Fibroblast of lung (primary cell): ENCODE results near the gene CNTN4. TPM values are rescaled to one million over a fixed set of nuclear protein-coding genes. Genes with fewer than 3 reads are reported as not detected.
A peak's percentile ranks its signal among the peaks of the same experiment; 100 is the strongest.

ENCODE experiments used
- DNase-seq, 2 donors: peaks; one replicate each; pipeline versions ENCODE4 v3.0.0 to v3.0.0-alpha.2; 2010; ENCODE audit warnings: low read depth in 2 of 2
- H2AFZ ChIP-seq: 2 replicates; pipeline ENCODE4 v1.5.1; 2012; ENCODE audit warnings: low read length, control low read depth, inconsistent platforms
- H3K27ac ChIP-seq: 2 replicates; pipeline ENCODE4 v1.5.1; 2011; ENCODE audit warnings: low read length, control low read depth; ENCODE audit not compliant: insufficient read depth
- H3K27me3 ChIP-seq: 2 replicates; pipeline ENCODE4 v1.5.1; 2011; ENCODE audit warnings: mild to moderate bottlenecking, low read length; ENCODE audit not compliant: control insufficient read depth, insufficient read depth
- H3K36me3 ChIP-seq: 2 replicates; pipeline ENCODE4 v1.5.1; 2011; ENCODE audit warnings: low read length; ENCODE audit not compliant: control insufficient read depth, insufficient read depth
- H3K4me1 ChIP-seq: 2 replicates; pipeline ENCODE4 v1.5.1; 2011; ENCODE audit warnings: low read length; ENCODE audit not compliant: control insufficient read depth, insufficient read depth; ENCODE audit errors: extremely low read depth
- H3K4me2 ChIP-seq: 2 replicates; pipeline ENCODE4 v1.5.1; 2011; ENCODE audit warnings: low read length, control low read depth; ENCODE audit not compliant: insufficient read depth; ENCODE audit errors: extremely low read depth
- H3K4me3 ChIP-seq, 4 experiments: fragments of 200-600 bp in 1 of 4; sonication (generic) in 1 of 4; replicated peaks in 1 of 4; 2 replicates each; pipeline ENCODE4 v1.5.1; 2011 to 2016; ENCODE audit warnings: low read length in 4 of 4, low read depth in 3 of 4, mild to moderate bottlenecking in 3 of 4, control low read depth in 2 of 4, inconsistent platforms in 1 of 4, mixed read lengths in 1 of 4; ENCODE audit not compliant: insufficient read depth in 1 of 4; ENCODE audit errors: control extremely low read depth in 1 of 4
- H3K79me2 ChIP-seq: 2 replicates; pipeline ENCODE4 v1.5.1; 2012; ENCODE audit warnings: mild to moderate bottlenecking, low read length, inconsistent platforms; ENCODE audit not compliant: control insufficient read depth, insufficient read depth
- H3K9ac ChIP-seq: 2 replicates; pipeline ENCODE4 v1.5.1; 2011; ENCODE audit warnings: mild to moderate bottlenecking, low read length, control low read depth; ENCODE audit not compliant: insufficient read depth
- H3K9me3 ChIP-seq: 2 replicates; pipeline ENCODE4 v1.5.1; 2012; ENCODE audit warnings: low read depth, low read length; ENCODE audit not compliant: control insufficient read depth, insufficient read depth
- H4K20me1 ChIP-seq: 2 replicates; pipeline ENCODE4 v1.5.1; 2011; ENCODE audit warnings: low read length; ENCODE audit not compliant: control insufficient read depth, insufficient read depth; ENCODE audit errors: extremely low read depth
- CTCF ChIP-seq, 2 donors: IDR thresholded peaks in 1 of 2; conservative IDR thresholded peaks in 1 of 2; 1 replicate in 1 of 2; 2 replicates in 1 of 2; pipeline ENCODE4 v1.5.1; 2011 to 2012; ENCODE audit warnings: low read length in 2 of 2, control low read depth in 1 of 2, inconsistent platforms in 1 of 2, low read depth in 1 of 2, mild to moderate bottlenecking in 1 of 2
- EZH2 ChIP-seq: IDR thresholded peaks from 2 replicates; pipeline ENCODE4 v1.5.1; 2012; ENCODE audit warnings: low read length, control low read depth, mild to moderate bottlenecking; ENCODE audit errors: missing control alignments
- polyA plus RNA-seq, 2 donors: library from polyadenylated mRNA; depleted of rRNA in 1 of 2; stranded (reverse) in 1 of 2; unstranded in 1 of 2; fragments of >200 nt; gene quantifications; 2 replicates each; pipeline ENCODE4 v1.2.1, GENCODE V29; 2011 to 2012; ENCODE audit warnings: missing spikeins in 1 of 2
- total RNA-seq: library from RNA; depleted of rRNA; stranded (reverse); fragments of >200 nt; gene quantifications from 2 replicates; pipeline ENCODE4 v1.2.1, GENCODE V29; 2014

The CNTN4 gene
- total and polyA plus RNA-seq, 2 donors (not counting 1 experiment from before 2014, with no cell fraction given), result 0.17 to 0.69 TPM

- H3K9me3 ChIP-seq, result no peaks in the 10 kb centered on the region
- H3K27ac ChIP-seq, result no peak overlapping the region
- H3K4me2 ChIP-seq, result no peak overlapping the region
- H3K79me2 ChIP-seq, result no peaks in the 10 kb centered on the region
- no peak overlapping the region for H2AFZ ChIP-seq
- no peak overlapping the region for H3K9ac ChIP-seq
- no peak overlapping the region for H3K4me3 ChIP-seq
- no peaks in the 10 kb centered on the region for H4K20me1 ChIP-seq
- TF ChIP-seq CTCF (conservative IDR thresholded peaks at IDR 0.05 in 1 of 2, IDR thresholded peaks at IDR 0.05 in 1 of 2; ENCODE audit: low read depth in 1 of 2, low read length in 2 of 2) (no peak), EZH2 (no peak)
- no peak for DNase-seq
- H3K4me1 ChIP-seq, result no peaks in the 10 kb centered on the region
- H3K36me3 ChIP-seq, result no peaks in the 10 kb centered on the region
- no peaks in the 10 kb centered on the region for H3K27me3 ChIP-seq
Measured at GRCh38 chr3:2920103-2920502, 821.4 kb downstream of the CNTN4 start.

- no peaks in the 10 kb centered on the region for H3K79me2 ChIP-seq
- TF ChIP-seq EZH2 (no peak), CTCF (conservative IDR thresholded peaks at IDR 0.05 in 1 of 2, IDR thresholded peaks at IDR 0.05 in 1 of 2; ENCODE audit: low read depth in 1 of 2, low read length in 2 of 2) (no peak)
- H3K27me3 ChIP-seq, result no peaks in the 10 kb centered on the region
- H3K4me1 ChIP-seq, result no peaks in the 10 kb centered on the region
- no peak overlapping the region for H3K9ac ChIP-seq
- no peak overlapping the region for H3K4me3 ChIP-seq
- H3K27ac ChIP-seq, result no peak overlapping the region
- no peaks in the 10 kb centered on the region for H3K36me3 ChIP-seq
- H2AFZ ChIP-seq, result no peak overlapping the region
- DNase-seq, result no peak
- H3K9me3 ChIP-seq, result no peaks in the 10 kb centered on the region
- H4K20me1 ChIP-seq, result no peaks in the 10 kb centered on the region
- no peak overlapping the region for H3K4me2 ChIP-seq
Measured at GRCh38 chr3:2921452-2921851, 822.8 kb downstream of the CNTN4 start.

GRCh38 chr3:2921903-2922302, 823.2 kb downstream of the CNTN4 start:
- no peaks in the 10 kb centered on the region for H3K36me3 ChIP-seq
- H3K4me3 ChIP-seq, result no peak overlapping the region
- no peak overlapping the region for H3K9ac ChIP-seq
- H4K20me1 ChIP-seq, result no peaks in the 10 kb centered on the region
- H3K9me3 ChIP-seq, result no peaks in the 10 kb centered on the region
- no peaks in the 10 kb centered on the region for H3K4me1 ChIP-seq
- H3K79me2 ChIP-seq, result no peaks in the 10 kb centered on the region
- peak; percentile 1 to 18 for DNase-seq
- no peak overlapping the region for H3K4me2 ChIP-seq
- H3K27ac ChIP-seq, result no peak overlapping the region
- H2AFZ ChIP-seq, result no peak overlapping the region
- TF ChIP-seq CTCF (conservative IDR thresholded peaks at IDR 0.05 in 1 of 2, IDR thresholded peaks at IDR 0.05 in 1 of 2; ENCODE audit: low read depth in 1 of 2, low read length in 2 of 2) (peak in 1 of 2 donors; percentile 18), EZH2 (no peak)
- H3K27me3 ChIP-seq, result no peaks in the 10 kb centered on the region
